NCI-H1436 (cell line): Measurements from ENCODE around the gene WDR27.
"Not testable (repeated sequence)": the region's sequence is repeated elsewhere in the genome, so short reads cannot be mapped to it uniquely, and the experiment has no call there.

Experiments used
- DNase-seq: peaks from one replicate; lab custom pipeline; 2025; lab: John Stamatoyannopoulos, UW

WDR27 gene

DNA sequence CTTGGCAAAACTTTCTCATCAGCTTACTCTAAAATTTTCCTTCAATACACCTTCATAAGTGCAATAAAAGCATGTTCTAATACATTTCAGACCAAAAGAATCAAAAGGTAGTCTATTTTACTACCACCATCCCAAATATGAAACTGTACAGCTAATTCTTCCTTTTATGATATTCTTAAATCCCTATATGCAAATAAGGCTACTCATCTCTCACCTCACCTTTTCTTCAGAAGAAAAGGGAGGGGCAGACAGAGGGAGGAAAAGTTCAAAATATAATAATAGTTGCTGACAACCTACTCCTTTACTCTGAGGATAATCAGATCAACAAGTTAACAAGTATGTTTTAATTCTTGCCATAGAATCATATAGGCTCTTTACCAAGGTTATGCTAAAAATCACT lies 7.5 kb upstream of the WDR27 start:
- DNase-seq, result no peak

DNA sequence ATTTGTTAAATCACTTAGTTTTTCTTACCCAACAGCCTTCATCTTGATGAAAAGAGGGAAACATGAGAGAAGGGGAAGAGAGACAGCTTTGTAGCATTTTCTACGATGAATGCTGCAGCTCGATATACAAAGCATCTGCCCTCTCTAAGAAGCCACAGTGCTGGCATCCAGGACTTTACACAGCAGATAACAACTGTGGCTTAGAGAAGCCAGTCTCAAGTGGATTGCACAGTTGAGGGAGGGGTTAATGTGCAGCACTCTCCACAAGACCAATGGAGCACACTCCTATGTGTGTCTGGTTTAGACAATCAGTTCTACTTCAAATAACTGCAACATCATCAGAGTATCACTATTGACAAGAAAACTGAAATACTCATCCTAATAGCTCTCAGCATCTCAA lies 5.9 kb upstream of the WDR27 start:
- no peak for DNase-seq

DNA sequence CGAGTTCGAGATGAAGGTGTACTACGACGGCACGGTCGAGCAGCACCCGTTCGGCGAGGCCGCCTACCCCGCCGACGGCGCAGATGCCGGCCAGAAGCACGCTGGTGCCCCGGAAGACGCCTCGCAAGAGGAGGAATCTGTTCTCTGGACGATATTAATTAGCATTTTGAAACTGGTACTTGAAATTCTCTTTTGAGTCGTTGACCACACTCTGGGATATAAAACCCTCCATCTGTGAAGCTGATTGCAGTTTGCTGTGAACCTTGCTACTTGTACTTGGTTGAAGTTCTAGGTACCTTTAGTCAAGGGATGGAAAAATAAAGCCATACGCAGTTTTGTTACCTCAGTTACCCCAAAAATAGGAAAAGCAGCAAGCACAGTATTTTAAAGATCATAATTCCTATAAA lies 1.0 kb upstream of the WDR27 start:
- DNase-seq, result no peak

DNA sequence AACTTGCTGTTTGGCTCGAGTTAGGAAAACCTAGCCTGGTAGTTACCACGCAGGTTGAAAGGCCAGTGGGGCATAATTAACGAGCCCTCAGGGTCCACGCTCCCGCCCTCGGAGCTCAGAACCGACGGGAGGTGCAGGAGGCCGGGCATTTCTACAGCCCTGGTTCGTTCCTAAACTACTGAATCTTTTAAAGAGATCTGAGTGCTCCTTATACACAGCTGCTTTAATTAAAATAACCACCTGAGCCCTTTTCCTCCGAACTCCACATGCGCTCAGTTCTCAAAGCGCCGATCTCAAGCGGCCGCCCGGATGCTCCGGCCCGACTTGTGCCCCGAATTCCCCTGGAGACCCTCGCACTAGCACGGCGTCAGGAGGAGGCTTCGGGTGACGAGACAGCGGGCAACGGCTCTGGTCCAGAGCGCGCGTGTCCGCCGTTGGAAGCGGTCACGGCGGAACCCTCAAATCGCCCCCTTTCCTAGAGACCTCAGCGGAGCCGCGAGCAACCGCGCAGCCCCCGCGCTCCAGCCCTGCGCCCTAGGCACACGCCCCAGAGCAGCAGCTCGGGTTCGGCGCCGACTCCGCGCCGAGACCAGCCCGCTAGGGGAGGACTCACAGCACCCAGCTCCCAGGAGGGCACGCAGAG lies 397 bp downstream of the WDR27 start:
- peak; percentile 27 for DNase-seq

DNA sequence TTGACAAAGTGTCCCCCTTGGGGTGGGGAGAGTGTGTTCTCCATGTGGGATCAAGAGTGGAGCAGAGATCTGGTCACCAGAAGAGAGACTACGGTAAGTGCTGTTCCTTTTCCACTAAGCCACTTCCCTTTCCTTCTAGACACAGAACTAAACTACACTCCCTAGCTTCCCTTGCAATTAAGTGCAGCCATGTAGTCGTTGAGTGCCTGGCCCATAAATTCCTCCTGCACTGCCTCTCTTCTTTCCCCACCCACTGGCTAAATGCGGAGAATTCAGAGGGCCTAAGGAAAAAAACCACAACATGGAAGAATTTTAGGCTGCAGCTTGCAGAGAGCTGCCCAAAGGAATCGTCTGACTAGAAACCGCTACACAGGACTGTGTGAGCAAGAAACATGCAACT lies 1.5 kb downstream of the WDR27 start:
- DNase-seq, result no peak

DNA sequence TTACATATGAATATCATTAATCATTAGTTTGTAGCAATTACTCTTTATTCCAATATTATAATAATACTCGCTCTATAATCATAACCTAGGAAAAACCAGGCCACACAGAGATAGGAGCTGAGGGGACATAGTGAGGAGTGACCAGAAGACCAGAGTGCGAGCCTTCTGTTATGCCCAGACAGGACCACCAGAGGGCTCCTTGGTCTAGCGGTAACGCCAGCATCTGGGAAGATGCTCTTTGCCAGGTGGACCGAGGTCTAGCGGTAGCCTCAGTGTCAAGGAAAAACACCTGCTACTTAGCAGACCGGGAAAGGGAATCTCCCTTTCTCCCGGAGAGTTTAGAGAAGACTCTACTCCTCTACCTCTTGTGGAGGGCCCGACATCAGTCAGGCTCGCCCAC lies 4.7 kb downstream of the WDR27 start:
- not testable (repeated sequence) for DNase-seq

DNA sequence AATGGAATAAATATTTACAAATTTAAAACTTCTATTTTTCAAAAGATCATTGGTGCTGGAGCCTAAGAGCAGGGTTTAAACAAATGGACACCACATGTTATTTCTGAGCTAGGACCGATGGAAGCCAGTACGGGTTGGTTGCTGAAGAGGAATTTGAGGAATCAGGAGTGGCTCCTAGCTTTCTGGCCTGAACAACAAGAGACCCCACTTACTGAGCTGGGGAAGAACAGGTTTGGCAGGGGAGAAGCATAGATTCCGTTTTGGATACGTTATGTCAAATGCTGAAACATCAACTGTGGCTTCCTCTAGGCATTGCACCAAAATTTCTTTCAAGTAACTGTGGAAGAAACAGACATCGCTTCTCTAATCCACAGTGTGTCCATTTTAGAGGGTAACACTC lies 6.7 kb downstream of the WDR27 start:
- DNase-seq, result no peak

DNA sequence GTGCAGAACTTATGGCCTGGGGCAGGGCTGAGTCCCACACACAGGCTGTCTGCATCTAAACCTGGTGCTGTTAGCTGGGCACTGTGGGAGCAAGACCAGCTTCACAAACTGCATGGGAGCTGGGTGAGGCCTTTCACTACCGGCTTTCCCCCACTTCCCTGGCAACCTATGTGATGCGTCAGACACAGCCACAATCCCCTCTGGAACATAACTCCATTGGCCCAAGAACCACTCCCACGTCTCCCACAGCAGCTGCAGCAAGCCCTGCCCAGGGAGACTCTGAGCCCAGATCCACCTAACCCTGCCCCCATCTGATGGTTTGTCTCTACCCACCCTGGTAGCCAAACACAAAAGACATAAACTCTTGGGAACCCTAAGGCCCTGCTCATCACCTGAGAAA lies 9.3 kb downstream of the WDR27 start:
- DNase-seq, result no peak

DNA sequence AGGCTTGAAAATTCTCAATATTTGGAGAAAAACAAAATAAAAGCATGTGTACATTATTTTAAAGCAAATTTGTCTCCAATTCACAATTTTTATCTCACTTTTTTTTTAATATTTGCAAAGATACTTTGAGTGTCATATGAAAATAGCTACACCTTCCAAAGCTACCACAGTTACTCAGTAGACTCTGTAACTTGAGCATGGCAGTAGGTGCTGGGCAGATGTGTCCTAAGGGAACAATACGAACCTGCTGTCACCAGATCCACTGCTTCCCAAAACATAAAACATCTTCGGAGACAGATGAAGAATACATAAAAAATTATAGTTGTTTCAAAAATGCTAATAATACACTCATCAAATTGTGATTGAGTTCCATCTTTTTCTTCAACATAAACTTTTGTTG lies 10.6 kb downstream of the WDR27 start:
- no peak for DNase-seq

DNA sequence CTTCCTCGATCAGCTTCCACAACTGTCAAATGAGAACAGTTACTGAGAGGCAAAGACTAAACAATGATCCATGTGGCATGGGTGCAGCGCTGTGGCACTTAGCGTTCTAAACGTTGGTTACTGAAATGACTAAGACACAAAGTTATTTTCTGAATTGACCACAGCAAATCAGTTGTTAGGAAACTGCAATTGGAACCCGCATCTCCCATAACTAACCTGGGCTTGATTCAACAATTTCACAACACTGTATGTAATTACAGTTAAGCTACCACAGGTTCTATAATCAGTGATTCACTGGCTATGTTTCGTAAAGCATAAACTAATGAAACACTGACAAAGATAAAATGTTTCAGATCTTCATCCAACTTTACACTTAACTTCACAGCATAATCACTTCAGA lies 12.5 kb downstream of the WDR27 start:
- DNase-seq, result no peak

DNA sequence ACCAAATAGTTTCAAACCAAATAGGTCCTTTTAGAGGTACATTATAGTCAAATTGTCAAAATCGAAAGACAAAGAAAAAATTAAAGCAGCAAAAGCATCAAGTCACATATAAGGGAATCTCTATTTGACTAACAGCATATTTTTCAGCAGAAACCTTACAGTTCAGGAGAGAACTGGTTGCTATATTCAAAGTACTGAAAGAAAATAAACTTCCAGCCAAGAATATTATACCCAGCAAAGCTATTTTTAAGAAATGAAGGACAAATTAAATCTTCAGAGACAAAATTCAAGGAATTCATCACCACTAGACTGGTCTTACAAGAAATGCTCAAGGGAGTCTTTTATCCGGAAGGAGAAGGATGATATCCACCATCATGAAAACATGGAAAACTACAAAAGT lies 16.0 kb downstream of the WDR27 start:
- DNase-seq, result no peak

DNA sequence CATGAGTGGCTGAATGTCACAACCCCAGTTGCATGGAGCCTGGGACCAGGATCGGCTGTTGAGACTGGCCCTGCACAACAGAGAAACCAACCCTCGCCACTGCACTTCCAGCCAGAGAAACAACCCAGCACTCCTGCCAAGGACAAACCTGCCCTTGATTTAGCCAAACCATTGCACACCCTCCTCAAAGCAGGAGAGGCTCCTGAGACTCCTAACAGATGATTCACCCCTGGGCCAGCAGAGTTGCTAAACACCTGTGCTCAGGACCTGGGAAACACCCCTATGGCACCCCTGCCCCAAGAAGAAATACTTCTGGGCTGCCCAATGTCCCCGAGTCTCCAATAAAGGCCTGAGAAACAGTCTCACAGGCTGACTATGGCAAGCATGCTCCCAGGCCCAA lies 17.8 kb downstream of the WDR27 start:
- no peak for DNase-seq

DNA sequence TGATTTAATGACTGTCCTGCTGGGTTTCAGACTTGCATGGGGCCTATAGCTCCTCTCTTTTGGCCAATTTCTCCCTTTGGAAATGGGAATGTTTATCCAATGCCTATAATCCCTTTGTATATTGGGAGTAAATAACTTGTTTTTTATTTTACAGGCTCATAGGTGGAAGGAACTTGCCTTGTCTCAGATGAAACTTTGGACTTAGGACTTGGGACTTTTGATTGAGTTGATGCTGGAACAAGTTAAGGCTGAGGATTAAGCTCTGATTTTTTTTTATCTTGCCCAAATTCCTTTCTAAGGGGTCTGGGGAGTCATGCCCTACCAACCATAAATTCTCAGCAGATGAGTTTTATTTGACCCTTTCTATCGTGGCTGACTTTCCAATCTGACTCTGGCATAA lies 23.5 kb downstream of the WDR27 start:
- DNase-seq, result no peak

DNA sequence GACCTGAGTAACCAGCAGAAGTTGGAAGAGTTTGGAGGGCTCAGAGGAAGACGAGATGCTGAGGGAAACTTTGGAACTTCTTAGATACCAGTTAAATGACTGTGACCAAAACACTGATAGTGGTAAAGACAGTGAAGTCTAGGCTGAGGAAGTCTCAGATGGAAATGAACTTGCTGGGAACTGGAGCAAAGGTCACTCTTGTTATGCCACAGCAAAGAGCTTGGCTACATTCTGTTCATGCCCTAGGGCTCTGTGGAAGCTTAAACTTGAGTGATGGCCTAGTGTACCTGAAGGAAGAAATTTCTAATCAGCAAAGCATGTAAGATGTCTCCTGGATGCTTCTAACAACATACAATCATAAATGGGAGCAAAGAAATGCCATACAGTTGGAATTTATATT lies 24.7 kb downstream of the WDR27 start:
- DNase-seq, result no peak

DNA sequence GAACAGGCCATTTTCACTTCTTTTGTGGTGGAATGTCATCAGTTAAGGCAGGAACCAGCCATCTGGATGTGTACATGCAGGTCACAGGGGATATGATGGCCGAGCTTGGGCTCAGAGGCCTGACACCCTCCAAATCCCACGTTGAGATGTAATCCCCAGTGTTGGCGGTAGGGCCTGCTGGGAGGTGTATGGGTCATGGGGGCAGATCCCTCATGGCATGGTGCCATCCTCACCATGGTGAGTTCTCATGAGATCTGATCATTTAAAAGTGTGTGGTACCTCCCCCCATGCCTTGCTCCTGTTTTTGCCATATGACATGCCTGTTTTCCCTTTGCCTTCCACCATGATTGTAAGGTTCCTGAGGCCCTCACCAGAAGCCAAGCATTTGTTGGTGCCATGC lies 26.8 kb downstream of the WDR27 start:
- DNase-seq, result no peak

DNA sequence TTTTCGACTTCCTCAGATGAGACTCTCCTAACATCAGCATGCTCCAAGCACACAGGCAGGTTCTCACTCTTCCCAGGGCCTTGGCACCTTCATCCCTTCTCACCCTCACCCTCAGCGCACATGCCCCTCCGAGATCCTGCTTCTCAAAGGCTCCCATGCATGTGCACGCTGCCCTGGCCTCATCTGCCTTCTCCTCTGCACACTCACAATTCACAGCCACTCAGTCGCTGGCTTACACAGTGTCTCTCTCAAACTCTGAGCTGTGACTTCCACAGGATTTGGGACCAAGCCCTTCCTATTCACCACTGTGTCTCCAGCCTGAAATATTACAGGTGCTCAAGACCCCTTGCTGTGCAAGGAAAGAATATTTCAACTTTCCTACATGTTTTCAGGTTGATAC lies 30.3 kb downstream of the WDR27 start:
- DNase-seq, result no peak

DNA sequence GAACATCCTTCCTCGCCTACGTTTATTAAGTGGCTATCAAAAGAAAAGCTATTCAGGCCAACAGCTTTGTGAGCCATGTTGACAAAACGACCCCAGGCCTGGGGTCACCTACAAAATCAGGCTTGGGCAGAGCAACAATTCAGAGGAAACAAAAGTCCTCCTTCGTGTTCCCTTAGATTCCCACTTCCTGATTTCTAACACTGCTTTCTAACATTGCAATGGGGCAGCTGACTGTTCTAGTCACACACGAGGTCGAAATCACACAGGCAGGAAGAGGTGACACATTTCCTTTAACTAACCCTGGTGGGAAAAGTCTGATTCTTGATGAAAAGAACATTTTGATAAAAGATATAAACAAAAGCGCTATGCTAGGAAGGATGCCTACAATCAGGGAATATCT lies 31.9 kb downstream of the WDR27 start:
- no peak for DNase-seq

DNA sequence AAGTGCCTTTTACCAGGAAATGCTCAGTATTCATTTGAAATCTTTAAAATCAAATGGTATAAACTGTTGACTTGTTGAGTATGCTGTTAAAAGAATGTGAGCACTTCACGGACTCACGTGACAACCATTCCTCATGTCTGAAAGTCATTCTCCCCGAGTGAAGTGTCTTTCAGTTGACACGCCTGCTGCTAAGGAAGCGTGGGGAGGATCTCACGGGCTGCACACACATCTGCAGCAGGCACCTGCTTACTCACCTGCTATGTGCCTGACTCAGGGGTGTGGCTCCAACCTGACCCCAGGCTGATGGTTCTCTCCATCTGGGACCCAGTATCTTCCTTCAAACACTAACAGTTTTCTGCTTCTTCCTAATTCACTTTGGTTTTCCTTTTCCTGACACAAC lies 32.7 kb downstream of the WDR27 start:
- DNase-seq, result no peak

DNA sequence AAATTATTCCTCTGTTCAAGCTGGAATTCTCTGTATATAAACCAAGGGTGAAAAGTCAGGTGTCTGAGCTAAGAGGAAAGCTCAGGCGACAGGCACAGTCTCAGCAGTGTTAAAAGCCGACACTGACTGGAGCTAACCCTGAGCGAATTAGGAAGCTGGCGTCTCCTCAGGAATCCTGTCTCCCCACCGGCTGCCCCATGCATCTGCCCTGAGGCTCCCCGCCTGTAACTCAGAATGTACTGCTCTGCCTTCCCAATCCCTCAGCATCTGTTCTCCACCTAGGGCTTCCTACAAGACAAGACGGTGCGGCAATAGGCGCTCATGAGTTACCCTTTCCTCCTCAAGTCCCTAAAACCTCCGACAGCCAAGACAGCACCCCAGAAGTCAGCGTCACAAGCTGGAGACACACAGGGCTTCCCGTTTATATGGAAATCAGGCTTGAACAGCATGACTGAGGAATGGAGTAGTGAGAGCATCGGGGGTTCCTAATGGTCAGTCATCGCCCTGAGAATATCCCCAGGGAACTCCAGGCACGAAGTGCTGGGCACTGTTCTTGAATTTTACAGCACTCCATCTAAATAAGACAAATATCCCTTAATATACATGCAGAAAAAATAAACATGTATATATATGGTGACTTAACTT lies 33.5 kb downstream of the WDR27 start:
- DNase-seq, result no peak

DNA sequence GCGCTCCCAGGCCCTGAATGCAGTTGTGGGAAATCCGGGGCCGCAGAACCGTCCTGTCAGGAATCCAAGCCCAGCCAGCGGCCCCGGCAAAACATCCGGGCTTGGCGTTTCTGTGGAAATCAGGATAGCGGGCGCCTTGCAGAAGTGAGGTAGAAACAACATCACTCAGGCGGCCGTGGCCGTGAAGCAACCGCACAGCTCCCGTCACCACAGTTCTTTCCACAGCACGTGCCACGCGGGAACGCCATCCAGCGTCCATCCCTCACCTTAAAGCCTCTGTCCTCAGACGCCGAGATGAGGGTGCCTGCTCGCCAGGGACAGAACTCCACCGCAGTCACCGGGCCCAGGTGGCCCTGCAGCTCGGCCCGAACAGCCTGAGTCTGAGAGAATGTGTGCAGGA lies 34.1 kb downstream of the WDR27 start:
- DNase-seq, result no peak

DNA sequence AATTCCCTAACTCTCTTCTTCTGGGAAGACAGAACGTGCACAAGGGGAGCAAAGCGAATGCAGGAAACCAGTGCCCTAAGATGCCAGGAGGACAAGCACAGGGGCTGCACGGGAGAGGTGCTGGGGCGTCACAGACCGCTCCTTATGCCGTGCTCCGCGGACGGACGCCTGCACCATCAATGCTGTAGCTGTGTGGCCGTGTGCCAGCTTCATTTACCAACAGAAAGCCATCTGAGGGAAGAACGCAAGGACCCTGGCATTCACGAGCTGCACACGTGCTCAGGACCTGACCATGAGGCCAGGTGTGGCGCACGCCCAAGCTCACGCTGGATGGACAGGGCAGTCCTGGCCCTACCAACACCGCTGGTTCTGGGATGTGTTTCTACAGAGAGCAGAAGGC lies 35.4 kb downstream of the WDR27 start:
- DNase-seq, result no peak

DNA sequence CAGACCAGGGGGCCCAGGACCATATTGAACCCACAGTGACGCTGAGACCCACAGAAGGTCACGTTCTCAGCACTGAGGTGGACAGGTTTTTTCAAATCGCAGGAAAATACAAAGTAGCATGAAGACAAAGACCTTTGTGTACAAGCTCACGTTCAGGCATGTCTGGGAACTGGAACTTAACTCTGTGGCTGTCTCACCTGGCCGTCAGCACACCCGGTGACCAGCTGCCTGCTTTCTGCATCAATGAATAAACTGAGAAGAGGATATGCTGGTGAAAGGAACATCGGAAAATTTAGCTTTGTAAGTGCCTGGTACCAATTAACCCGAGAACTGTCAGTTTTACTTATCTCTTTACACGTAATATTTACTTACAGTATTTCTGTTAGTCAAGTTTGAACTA lies 36.5 kb downstream of the WDR27 start:
- DNase-seq, result peak; percentile 22

DNA sequence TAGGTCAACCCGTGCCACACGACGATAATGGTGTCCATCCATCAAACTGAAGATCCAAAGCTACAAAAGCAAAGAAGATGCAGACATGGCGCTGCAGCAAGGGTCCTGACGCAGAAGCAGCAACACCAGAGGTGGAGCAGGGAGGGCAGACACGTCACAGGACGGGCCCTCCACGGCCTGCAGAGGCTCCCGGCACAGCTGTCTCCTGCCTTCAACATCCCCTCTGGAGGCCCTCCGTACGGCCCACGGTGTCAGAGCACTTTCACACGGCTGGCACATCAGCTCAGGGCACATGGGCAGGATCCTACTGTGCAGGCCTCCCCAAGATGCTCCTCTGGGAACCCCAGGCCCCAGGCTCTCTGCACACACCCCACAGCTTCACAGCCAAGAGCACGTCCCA lies 37.6 kb downstream of the WDR27 start:
- no peak for DNase-seq

DNA sequence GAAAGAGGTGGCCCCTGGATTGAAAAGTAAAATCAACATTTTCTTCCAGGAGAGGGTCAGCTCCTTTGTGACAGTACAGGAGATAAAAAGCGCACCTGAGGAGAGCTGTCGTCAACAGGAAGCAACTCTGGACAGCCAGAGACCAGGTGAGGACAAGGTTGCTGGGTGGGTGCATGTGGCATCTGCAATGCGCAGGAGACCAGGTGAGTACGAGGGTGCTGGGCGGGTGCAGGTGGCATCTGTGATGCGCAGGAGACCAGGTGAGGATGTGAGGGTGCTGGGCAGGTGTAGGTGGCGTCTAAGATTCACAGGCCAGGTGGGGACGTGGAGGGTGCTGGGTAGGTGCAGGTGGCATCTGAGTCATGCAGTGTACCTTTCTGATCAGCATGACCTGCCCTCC lies 38.4 kb downstream of the WDR27 start:
- no peak for DNase-seq

DNA sequence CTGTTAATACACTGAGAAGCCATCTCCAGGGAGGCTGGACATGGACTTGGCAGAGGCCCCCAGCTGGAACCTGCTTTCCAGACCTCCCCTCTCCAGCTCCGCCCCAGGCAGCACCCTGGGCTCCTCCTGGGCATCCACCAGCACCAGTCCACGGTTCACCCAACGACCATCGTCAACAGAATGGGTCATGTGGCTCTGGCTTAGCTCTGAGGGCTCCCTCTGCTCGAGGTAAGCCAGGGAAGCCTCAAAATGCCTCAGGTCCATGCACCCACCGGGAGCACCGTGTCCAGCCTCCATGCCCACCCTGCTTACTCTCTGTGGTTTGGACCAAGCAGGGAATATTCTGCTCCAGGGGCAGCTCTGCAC lies 40.5 kb downstream of the WDR27 start:
- no peak for DNase-seq
